Stomach (tissue), 19 donors: ENCODE measurements around the gene TINAG. TPM values are rescaled to one million over a fixed set of nuclear protein-coding genes. Genes with fewer than 3 reads are reported as not detected.

Source experiments
- DNase-seq, 2 donors: peaks; one replicate each; pipeline versions ENCODE4 v3.0.0 to v3.0.0-alpha.2; 2013 to 2019
- H3K27ac ChIP-seq, 5 donors: fragments of 200-600 bp in 4 of 5; sonication (generic) in 4 of 5; one replicate each; pipeline ENCODE4 v1.5.1; 2013 to 2019; ENCODE audit warnings: mild to moderate bottlenecking in 1 of 5, moderate library complexity in 1 of 5
- H3K27me3 ChIP-seq, 3 donors: fragments of 200-600 bp; sonication (generic); one replicate each; pipeline ENCODE4 v1.5.1; 2017 to 2019; ENCODE audit warnings: mixed run types in 1 of 3
- H3K36me3 ChIP-seq, 4 donors: fragments of 200-600 bp; sonication (generic); 1 replicate in 3 of 4; 2 replicates in 1 of 4; pipeline ENCODE4 v1.5.1; 2016 to 2019
- H3K4me1 ChIP-seq, 4 donors: fragments of 200-600 bp; sonication (generic); one replicate each; pipeline ENCODE4 v1.5.1; 2016 to 2019
- H3K4me3 ChIP-seq, 4 donors: fragments of 200-600 bp; sonication (generic) in 3 of 4; one replicate each; pipeline ENCODE4 v1.5.1; 2016 to 2019; ENCODE audit warnings: mild to moderate bottlenecking in 1 of 4
- H3K9me3 ChIP-seq, 4 donors: fragments of 200-600 bp; sonication (generic); one replicate each; pipeline ENCODE4 v1.5.1; 2016 to 2019
- CTCF ChIP-seq, 7 experiments: fragments of 450-650 bp in 4 of 7; fragments of 200-600 bp in 3 of 7; sonication (generic) in 3 of 7; IDR thresholded peaks; one replicate each; pipeline ENCODE4 v1.5.1; 2016 to 2019; ENCODE audit warnings: antibody characterized with exemption in 7 of 7, control low read depth in 2 of 7, mild to moderate bottlenecking in 1 of 7
- EP300 ChIP-seq: sonication (generic); formaldehyde crosslinking; IDR thresholded peaks from one replicate; pipeline ENCODE4 v1.6.1; 2017; ENCODE audit warnings: antibody characterized with exemption
- POLR2A ChIP-seq, 4 donors: fragments of 450-650 bp; IDR thresholded peaks; one replicate each; pipeline ENCODE4 v1.6.1; 2016; ENCODE audit warnings: antibody characterized with exemption in 4 of 4, control low read depth in 2 of 4, mild to moderate bottlenecking in 1 of 4, moderate library complexity in 1 of 4
- POLR2AphosphoS5 ChIP-seq, 3 donors: sonication (generic); formaldehyde crosslinking; IDR thresholded peaks; one replicate each; pipeline ENCODE4 v1.6.1; 2016; ENCODE audit warnings: antibody characterized with exemption in 3 of 3
- WGBS, 5 donors: extraction: QIAGEN DNeasy Blood & Tissue Kit in 3 of 5; methylation state at CpG; one replicate each; pipeline versions ENCODE4 v1.1.5 to v1.1.7; 2013 to 2018; 5-methylcytosine and 5-hydroxymethylcytosine counted together
- intact Hi-C: fragments of 100-400 bp; cut with DNase I; formaldehyde crosslinking; loops from one replicate; pipeline ENCODE4 v1.15.1; 2023; ENCODE audit warnings: low total_unique reads
- long read RNA-seq, 10 donors: transcript quantifications; one replicate each; lab custom pipeline, GENCODE V29; 2026
- polyA plus RNA-seq, 3 donors: library from polyadenylated mRNA; stranded (reverse); fragments of 200-250 nt; gene quantifications; one replicate each; pipeline ENCODE4 v1.2.3, GENCODE V29; 2013
- total RNA-seq, 5 donors: library from RNA; depleted of rRNA; stranded (reverse); fragments of >200 nt; gene quantifications; one replicate each; pipeline versions ENCODE4 v1.1.0 to v1.2.3, GENCODE V29; 2014 to 2016
- donor health status: healthy with polysubstance abuse.
- donor health status: Bipolar disorder and iron deficiency.
- donor health status: healthy.

The TINAG gene, protein sequence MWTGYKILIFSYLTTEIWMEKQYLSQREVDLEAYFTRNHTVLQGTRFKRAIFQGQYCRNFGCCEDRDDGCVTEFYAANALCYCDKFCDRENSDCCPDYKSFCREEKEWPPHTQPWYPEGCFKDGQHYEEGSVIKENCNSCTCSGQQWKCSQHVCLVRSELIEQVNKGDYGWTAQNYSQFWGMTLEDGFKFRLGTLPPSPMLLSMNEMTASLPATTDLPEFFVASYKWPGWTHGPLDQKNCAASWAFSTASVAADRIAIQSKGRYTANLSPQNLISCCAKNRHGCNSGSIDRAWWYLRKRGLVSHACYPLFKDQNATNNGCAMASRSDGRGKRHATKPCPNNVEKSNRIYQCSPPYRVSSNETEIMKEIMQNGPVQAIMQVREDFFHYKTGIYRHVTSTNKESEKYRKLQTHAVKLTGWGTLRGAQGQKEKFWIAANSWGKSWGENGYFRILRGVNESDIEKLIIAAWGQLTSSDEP
- 1 to 10 TPM in 2 of 5 donors, not detected in 3; 2.2 to 3.5 TPM for total RNA-seq
- not detected for polyA plus RNA-seq
- long read RNA-seq, donor 1, result 0 reads
- long read RNA-seq, donor 2, result 0 reads
- long read RNA-seq, donor 3, result 0 reads
- long read RNA-seq, donor 4, result 0 reads
- long read RNA-seq, donor 5, result 0 reads
- long read RNA-seq, donor 6, result 0 reads
- long read RNA-seq, donor 7, result 0 reads
- long read RNA-seq, donor 8, result 0 reads
- long read RNA-seq, donor 9, result 0 reads
- long read RNA-seq, donor 10, result 0 reads

DNA sequence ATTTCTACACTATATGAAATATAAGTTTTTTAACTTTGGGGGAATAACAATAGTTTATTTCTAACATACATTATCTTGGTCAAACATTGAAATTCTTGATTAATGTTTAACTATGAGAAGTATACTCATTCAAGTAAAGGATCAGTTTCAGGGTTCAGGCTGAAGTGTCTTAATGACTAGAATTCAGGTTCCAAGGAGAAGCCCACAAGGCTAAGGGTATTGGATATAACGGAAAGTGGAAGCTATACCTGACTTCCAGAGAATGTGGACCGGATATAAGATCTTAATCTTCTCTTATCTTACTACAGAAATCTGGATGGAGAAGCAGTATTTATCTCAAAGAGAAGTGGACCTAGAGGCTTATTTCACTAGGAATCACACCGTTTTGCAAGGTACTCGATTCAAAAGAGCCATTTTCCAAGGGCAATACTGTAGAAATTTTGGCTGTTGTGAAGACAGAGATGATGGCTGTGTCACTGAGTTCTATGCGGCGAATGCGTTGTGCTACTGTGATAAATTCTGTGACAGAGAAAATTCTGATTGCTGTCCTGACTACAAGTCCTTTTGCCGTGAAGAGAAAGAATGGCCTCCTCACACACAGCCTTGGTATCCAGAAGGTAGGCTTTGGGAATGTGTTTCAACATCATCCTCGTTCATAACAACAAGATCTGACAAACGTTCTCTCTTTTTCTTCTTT, at the start of gene TINAG:
Gene TINAG, plus strand, starts transcription at position 153 of the 697 bp plus-strand sequence. Its CDS starts 110 bp downstream, at position 263.
- Histone ChIP-seq H3K27ac (no peak within 1 kb of the TSS), H3K27me3 (no peaks in the 10 kb centered on the region), H3K4me3 (no peak within 1 kb of the TSS), H3K36me3 (no peaks in the 10 kb centered on the region), H3K9me3 (no peaks in the 10 kb centered on the region), H3K4me1 (no peaks in the 10 kb centered on the region)
- TF ChIP-seq POLR2AphosphoS5 (IDR thresholded peaks at IDR 0.05) (no peak), POLR2A (IDR thresholded peaks at IDR 0.05) (no peak), EP300 (no peak), CTCF (IDR thresholded peaks at IDR 0.05) (no peak)
- WGBS, 5 donors, result 75 to 79% (median 78%) methylated on average over 10 of the region's 10 CpGs
- intact Hi-C loops, result no loop called here
- no peak for DNase-seq

GRCh38 chr6:54260025-54260424, 48.2 kb upstream of the TINAG start:
- Histone ChIP-seq H3K9me3 (no peaks in the 10 kb centered on the region), H3K36me3 (no peaks in the 10 kb centered on the region), H3K4me3 (no peak overlapping the region), H3K27me3 (no peaks in the 10 kb centered on the region), H3K27ac (no peak overlapping the region), H3K4me1 (peaks cover 0 to 10% (median 0%) of the 10 kb centered on the region in 4 donors)
- TF ChIP-seq POLR2AphosphoS5 (IDR thresholded peaks at IDR 0.05), result no peak
- TF ChIP-seq POLR2A (IDR thresholded peaks at IDR 0.05), result no peak
- no peak for TF ChIP-seq EP300
- no peak for TF ChIP-seq CTCF (IDR thresholded peaks at IDR 0.05)
- DNase-seq, result no peak
- intact Hi-C loops, result no loop called here

DNA sequence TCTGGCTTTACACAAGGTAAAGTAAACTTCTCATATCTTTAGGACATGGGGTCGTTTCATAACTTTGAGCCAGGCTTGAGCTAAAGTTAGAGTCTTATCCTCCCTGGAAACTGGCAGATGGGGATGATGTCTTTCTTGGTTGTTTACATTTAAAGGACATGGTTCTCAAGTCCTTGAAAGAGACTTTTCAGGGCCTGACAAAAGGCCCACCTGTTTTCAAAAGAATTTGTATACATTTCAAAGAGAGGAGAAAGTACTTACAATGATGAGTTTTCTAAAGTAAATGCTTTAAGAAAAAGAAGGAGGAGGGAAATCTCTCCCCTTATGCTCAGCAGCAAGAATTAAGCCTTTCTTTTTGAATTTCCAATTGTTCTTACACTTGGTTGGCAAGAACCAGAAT, 45.7 kb upstream of the TINAG start:
- H3K4me3 ChIP-seq, result no peak overlapping the region
- H3K4me1 ChIP-seq, result no peaks in the 10 kb centered on the region
- H3K27ac ChIP-seq, result no peak overlapping the region
- no peak for DNase-seq
- 10 to 46% (median 15%) methylated on average over 1 of the region's 1 CpG for WGBS, 5 donors
- intact Hi-C loops, result no loop called here
- no peaks in the 10 kb centered on the region for H3K9me3 ChIP-seq
- TF ChIP-seq POLR2AphosphoS5 (IDR thresholded peaks at IDR 0.05) (no peak), CTCF (IDR thresholded peaks at IDR 0.05) (no peak), EP300 (no peak), POLR2A (IDR thresholded peaks at IDR 0.05) (no peak)
- H3K27me3 ChIP-seq, result no peaks in the 10 kb centered on the region
- H3K36me3 ChIP-seq, result no peaks in the 10 kb centered on the region

GRCh38 chr6:54262971-54263370, 45.3 kb upstream of the TINAG start:
- DNase-seq, result no peak
- Histone ChIP-seq H3K9me3 (no peaks in the 10 kb centered on the region), H3K4me3 (no peak overlapping the region), H3K36me3 (no peaks in the 10 kb centered on the region), H3K4me1 (no peaks in the 10 kb centered on the region), H3K27ac (no peak overlapping the region), H3K27me3 (no peaks in the 10 kb centered on the region)
- TF ChIP-seq POLR2A (IDR thresholded peaks at IDR 0.05), result no peak
- TF ChIP-seq POLR2AphosphoS5 (IDR thresholded peaks at IDR 0.05), result no peak
- no peak for TF ChIP-seq CTCF (IDR thresholded peaks at IDR 0.05)
- no peak for TF ChIP-seq EP300
- intact Hi-C loops, result no loop called here
- WGBS, 5 donors, result 50 to 59% (median 54%) methylated on average over 2 of the region's 2 CpGs
